Brain microvascular endothelial cell (primary cell): Measurements from ENCODE around the gene ZCWPW2.

Experiments
- DNase-seq: peaks from one replicate; pipeline ENCODE4 v3.0.0-alpha.2; 2020
- H3K27ac ChIP-seq: fragments of 250-450 bp; sonication (Bioruptor Pico); 2 replicates; pipeline ENCODE4 v1.5.1; 2020; ENCODE audit warnings: mild to moderate bottlenecking, moderate library complexity
- H3K27me3 ChIP-seq: fragments of 250-450 bp; sonication (Bioruptor Pico); replicated peaks from 2 replicates; pipeline ENCODE4 v1.5.1; 2020; ENCODE audit warnings: mild to moderate bottlenecking
- H3K36me3 ChIP-seq: fragments of 250-450 bp; sonication (Bioruptor Pico); replicated peaks from 2 replicates; pipeline ENCODE4 v1.5.1; 2020; ENCODE audit warnings: mild to moderate bottlenecking
- H3K4me3 ChIP-seq: 2 replicates; pipeline ENCODE4 v1.5.1; 2011; ENCODE audit warnings: low read depth, mild to moderate bottlenecking, control low read depth, low read length, moderate library complexity
- in situ Hi-C: cut with HindIII; loops from 2 replicates; pipeline ENCODE4 v1.10.0; 2017; ENCODE audit warnings: low sequenced_read_pairs, low pct_ligation_motif_present
- TF ChIP-seq, protein P1 (sequence below): IDR thresholded peaks from 2 replicates; pipeline ENCODE4 v1.5.1; 2011; ENCODE audit warnings: low read depth, mild to moderate bottlenecking, moderate library complexity, low read length, control low read depth, inconsistent platforms; ENCODE audit errors: missing control alignments

ZCWPW2 gene

DNA sequence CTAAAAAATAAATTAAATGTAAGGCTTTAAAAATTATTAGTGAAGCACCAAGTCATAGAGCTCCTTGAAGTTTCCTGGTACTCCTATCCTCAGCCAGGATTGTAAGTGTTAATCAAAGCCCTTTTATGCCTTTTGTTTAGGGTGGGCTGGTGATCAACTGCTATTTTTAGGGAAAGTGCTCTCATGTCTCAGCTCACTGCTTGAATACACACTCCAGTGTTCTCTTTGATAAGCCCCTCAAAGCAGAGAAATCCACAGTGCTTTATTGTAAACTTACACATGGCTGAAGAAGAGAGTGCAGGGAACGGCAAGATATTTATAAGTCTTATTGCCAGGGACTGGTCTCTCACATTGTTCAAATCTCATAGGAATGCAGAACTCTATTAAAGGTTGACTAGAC lies 156.5 kb downstream of the ZCWPW2 start:
- H3K27me3 ChIP-seq = no peaks in the 10 kb centered on the region
- H3K36me3 ChIP-seq = no peaks in the 10 kb centered on the region
- no peak overlapping the region for H3K4me3 ChIP-seq
- H3K27ac ChIP-seq = no peak overlapping the region
- TF ChIP-seq, protein P1, sequence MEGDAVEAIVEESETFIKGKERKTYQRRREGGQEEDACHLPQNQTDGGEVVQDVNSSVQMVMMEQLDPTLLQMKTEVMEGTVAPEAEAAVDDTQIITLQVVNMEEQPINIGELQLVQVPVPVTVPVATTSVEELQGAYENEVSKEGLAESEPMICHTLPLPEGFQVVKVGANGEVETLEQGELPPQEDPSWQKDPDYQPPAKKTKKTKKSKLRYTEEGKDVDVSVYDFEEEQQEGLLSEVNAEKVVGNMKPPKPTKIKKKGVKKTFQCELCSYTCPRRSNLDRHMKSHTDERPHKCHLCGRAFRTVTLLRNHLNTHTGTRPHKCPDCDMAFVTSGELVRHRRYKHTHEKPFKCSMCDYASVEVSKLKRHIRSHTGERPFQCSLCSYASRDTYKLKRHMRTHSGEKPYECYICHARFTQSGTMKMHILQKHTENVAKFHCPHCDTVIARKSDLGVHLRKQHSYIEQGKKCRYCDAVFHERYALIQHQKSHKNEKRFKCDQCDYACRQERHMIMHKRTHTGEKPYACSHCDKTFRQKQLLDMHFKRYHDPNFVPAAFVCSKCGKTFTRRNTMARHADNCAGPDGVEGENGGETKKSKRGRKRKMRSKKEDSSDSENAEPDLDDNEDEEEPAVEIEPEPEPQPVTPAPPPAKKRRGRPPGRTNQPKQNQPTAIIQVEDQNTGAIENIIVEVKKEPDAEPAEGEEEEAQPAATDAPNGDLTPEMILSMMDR = no peak
- DNase-seq = no peak
- in situ Hi-C loops = no loop called here

DNA sequence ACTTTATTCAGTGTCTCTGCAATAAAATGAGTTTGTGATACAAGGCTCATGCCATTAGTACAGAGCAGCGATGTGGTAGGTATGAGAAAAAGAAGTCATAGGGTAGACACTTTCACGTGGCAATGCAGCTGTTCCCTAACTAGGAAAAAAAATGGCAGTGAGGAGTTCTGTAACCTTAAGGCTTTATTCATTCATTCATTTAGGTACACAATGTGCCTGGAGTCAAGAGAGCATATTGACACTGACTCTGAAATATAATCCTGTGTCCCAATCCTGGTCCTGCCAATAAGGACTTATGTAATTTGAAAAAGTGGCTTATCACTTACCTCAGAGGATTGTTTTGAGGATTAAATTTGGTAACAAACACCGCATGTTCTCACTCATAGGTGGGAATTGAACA lies 173.1 kb downstream of the ZCWPW2 start:
- no peaks in the 10 kb centered on the region for H3K36me3 ChIP-seq
- H3K27me3 ChIP-seq = no peaks in the 10 kb centered on the region
- DNase-seq = no peak
- TF ChIP-seq, protein P1 = no peak
- no peak overlapping the region for H3K4me3 ChIP-seq
- in situ Hi-C loops = no loop called here
- H3K27ac ChIP-seq = no peak overlapping the region

DNA sequence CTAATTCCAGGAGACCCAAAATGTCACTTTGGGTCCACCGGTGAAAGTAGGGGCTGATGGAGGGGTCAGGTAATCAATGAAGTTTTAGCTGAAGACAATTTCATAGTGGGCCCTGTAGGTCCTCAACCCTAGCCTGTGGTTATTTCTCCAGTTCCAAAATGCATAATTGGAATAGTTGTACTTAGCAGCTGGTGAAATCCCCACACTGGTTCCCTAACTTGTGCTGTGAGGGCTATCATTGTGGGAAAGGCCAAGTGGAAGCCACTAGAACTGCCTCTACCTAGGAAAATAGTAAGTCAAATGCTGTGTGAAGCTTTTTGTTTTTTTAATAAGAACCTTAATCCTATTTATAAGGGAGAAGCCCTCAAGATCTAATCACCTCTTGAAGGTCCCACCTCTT lies 193.8 kb downstream of the ZCWPW2 start:
- Histone ChIP-seq H3K27me3 (no peaks in the 10 kb centered on the region), H3K27ac (no peak overlapping the region), H3K4me3 (no peak overlapping the region), H3K36me3 (no peaks in the 10 kb centered on the region)
- no peak for DNase-seq
- TF ChIP-seq, protein P1 = no peak
- in situ Hi-C loops = no loop called here

DNA sequence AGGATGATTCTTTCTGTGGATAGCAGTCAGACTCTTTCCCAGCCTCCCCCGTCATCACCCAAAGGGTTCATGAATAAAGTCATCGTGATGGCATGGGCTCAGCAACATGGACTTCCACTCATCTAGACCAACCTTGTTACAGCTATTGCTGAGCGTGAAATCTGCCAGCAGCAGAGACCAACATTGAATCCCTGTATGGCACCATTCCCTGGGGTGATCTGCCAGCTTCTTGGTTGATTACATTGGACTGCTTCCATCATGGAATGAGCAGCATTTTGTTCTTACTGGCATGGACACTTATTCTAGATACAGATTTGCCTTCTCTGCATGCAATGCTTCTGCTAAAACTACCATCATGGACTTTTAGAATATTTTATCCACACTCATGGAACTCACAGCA lies 195.7 kb downstream of the ZCWPW2 start:
- Histone ChIP-seq H3K27ac (no peak overlapping the region), H3K36me3 (no peaks in the 10 kb centered on the region), H3K4me3 (no peak overlapping the region), H3K27me3 (no peaks in the 10 kb centered on the region)
- in situ Hi-C loops = no loop called here
- no peak for DNase-seq
- TF ChIP-seq, protein P1 = no peak

DNA sequence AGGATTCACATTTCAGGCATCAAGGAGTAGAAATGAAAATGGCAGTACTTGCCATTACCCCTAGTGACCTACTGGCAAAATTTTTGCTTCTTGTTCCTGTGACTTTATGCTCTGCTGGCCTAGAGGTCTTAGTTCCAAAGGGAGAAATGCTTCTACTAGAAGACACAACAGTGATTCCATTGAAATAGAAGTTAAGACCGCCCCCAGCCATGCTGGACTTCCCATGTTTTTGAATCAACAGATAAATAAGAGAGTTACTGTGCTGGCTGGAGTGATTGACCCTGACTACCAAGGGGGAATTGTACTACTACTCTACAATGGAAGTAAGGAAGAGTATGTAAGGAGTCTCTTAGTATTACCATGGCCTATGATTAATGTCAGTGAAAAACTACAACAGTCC lies 196.3 kb downstream of the ZCWPW2 start:
- Histone ChIP-seq H3K36me3 (no peaks in the 10 kb centered on the region), H3K27ac (no peak overlapping the region), H3K4me3 (no peak overlapping the region), H3K27me3 (no peaks in the 10 kb centered on the region)
- no peak for DNase-seq
- TF ChIP-seq, protein P1 = no peak
- in situ Hi-C loops = no loop called here

DNA sequence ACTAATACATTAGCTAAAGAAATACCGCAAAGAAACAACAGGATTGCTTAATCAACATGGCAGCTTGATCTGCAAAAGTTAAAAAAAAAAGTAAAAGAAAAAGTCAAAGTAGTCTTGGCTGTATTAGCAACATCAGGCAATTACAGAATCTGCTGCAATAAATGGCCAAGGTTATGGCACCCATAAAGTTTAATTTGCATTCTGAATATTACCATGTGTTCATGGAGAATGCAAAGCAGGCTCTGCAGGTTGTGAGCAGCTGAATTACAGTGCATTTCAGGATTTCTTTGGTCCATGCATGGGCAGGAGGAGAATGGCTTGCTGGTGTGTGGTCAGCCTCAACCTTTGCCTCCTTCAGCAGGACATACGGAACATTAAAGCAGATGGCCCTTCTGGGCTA lies 199.2 kb downstream of the ZCWPW2 start:
- Histone ChIP-seq H3K36me3 (no peaks in the 10 kb centered on the region), H3K27ac (no peak overlapping the region), H3K4me3 (no peak overlapping the region), H3K27me3 (no peaks in the 10 kb centered on the region)
- TF ChIP-seq, protein P1 = no peak
- DNase-seq = no peak
- in situ Hi-C loops = no loop called here
